ENCODE data around the gene NCL. TPM values are rescaled to one million over a fixed set of nuclear protein-coding genes. Genes with fewer than 3 reads are reported as not detected.
A peak's percentile ranks its signal among the peaks of the same experiment; 100 is the strongest.
"Not testable (repeated sequence)": the region's sequence is repeated elsewhere in the genome, so short reads cannot be mapped to it uniquely, and the experiment has no call there.

Gene NCL
- polyA plus RNA-seq, 3 donors, result 972 to 1,146 (median 1,054) TPM

DNA sequence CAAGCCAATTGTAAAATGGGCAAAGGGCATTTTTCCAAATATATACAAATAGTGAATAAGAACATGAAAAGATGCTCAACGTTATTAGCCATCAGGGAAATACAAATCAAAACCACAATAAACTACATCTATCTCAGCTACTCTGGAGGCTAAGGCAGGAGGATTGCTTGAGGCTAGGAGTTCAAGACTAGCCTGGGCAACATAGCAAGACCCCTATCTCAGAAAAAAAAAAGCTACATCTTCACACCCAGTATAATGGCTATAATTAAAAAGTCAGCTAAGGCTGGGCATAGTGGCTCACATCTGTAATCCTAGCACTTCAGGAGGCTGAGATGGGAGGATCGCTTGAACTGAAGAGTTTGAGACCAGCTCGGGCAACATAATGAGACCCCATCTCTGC is 12.6 kb upstream of the NCL start:
- no peak for DNase-seq

GRCh38 chr2:231475965-231476364 is 11.7 kb upstream of the NCL start:
- DNase-seq, result no peak

GRCh38 chr2:231472816-231473215 is 8.5 kb upstream of the NCL start:
- DNase-seq, result no peak

- no peak for DNase-seq
Observed at GRCh38 chr2:231470246-231470900, 6.1 kb upstream of the NCL start.

- no peak for DNase-seq
Observed at GRCh38 chr2:231469583-231469950, 5.3 kb upstream of the NCL start.

GRCh38 chr2:231467613-231468530 is 3.6 kb upstream of the NCL start:
- no peak for DNase-seq

DNA sequence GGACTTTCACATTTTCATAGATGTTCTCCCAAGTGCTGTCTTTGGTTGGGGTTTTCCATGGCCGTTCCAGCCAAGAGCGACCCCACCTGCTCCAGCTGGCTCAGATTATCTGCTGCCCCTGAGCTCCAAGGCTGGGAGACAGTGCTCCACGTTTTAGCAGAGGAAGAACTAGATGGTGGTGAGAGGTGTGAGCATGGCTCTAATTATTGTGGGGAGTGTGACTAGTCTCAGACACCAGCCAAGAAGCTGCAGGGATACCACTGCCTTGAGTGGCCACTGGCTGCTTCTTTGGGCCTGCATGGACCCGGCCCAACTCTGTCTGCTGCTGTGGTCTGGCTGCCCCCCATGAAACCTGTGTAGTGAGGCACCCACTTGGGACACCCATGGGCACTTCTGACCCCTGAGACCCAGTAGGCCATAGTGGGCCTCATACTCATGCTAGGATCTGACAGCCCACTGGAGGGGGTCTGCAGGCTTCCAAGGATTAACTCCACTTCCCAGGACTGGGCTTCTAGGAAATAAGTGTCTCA is 2.8 kb upstream of the NCL start:
- DNase-seq, result no peak

- peak; percentile 98 for DNase-seq
Observed at GRCh38 chr2:231464576-231465540, 574 bp upstream of the NCL start.

DNA sequence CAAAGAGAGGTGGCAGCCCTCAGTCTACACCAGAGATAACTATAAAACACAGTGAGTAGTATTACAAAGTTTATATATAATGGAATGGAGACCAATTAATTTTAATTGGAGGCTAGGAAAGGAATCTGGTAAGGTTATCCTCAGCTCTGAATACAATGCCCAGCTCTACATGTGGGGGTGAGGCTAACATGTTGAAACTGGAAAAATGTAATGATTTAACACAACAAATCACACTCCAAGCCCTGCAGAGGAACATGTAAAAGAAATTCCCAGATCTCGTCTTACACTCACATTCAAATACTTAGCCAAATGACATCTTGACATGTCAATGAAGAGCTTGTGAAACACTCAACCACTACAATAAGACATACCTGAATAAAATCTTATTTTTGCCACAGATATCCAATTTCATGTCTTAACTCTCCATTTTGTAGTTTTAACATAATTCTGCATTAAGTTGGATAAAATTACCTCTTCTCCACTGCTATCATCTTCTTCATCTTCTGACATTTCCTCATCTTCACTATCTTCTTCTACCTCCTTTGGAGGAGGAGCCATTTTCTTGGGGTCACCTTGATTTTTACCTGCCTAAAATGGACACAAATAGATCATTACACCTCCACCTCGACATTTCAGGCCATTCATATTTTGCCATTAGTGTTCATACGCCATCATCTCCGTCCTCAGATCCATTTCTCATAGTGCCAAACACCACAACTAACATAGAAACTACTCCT is 1.4 kb downstream of the NCL start:
- no peak for DNase-seq

GRCh38 chr2:231461516-231461971 is 2.7 kb downstream of the NCL start:
- no peak for DNase-seq

GRCh38 chr2:231460841-231461240 is 3.4 kb downstream of the NCL start:
- DNase-seq, result not testable (repeated sequence)

DNA sequence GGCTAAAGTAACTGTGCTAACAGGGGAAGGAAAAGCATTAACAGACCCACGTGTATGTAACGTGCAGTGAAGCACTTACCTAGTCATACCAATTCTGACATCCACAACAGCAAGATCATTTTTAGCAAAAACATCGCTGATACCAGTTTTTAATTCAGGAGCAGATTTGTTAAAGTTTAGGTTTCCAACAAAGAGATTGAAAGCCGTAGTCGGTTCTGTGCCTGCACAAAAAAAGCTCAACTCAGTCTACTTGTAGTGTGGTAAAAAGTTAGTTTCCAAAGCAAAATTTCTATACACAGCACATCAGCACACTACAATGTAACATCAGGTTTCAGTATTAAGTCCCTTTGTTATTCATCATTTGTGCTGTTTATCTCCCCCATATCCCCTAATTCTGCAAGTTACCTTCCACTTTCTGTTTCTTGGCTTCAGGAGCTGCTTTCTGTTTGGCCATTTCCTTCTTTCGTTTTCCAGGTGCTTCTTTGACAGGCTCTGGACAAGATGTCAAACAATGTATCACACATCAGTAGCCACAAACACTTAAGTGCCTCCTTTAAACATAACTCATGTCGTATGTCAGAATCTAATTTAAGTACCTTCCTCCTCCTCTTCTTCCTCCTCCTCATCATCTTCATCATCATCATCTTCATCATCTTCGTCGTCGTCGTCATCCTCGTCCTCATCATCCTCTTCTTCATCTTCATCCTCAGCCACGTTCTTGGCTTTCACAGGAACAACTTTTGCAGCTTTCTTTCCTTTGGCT is 4.0 kb downstream of the NCL start:
- no peak for DNase-seq

GRCh38 chr2:231458368-231458767 is 5.9 kb downstream of the NCL start:
- no peak for DNase-seq

DNA sequence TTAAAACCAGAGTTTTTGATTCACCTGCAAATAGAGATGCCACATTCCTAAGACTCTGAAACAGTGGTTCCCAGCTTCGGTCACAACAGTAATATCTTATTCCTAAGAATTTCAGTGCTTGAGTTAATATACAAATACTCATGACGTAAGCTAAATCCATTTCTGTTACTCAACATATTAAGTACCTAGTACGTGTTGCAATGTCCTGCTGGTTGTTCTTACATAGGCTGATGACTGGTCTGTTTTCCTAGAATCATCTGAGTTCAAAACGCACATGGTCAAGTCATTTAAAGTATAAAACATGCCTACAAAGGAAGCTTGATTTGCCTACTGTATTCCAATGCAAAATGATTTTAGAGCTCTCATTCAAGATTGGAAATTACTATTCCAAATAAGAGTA is 7.2 kb downstream of the NCL start:
- DNase-seq, result no peak

GRCh38 chr2:231456295-231457004 is 7.8 kb downstream of the NCL start:
- DNase-seq, result no peak

DNA sequence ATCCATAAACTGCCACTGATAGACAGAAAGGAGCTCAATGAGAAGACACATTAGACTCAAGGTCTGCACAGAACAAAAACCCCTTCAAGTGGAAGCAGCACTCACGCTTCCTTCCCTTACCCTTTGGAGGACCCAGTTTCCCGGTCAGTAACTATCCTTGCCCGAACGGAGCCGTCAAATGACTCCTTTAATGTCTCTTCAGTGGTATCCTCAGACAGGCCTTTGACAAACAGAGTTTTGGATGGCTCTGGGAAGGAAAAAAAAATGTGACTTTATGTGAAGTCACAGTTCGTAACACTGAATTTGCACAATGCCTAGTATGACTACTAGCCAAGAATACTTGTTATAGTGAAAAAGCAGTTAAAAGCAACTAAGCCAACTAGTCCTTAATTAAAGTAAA is 8.4 kb downstream of the NCL start:
- DNase-seq, result no peak

GRCh38 chr2:231455222-231455621 is 9.1 kb downstream of the NCL start:
- no peak for DNase-seq

DNA sequence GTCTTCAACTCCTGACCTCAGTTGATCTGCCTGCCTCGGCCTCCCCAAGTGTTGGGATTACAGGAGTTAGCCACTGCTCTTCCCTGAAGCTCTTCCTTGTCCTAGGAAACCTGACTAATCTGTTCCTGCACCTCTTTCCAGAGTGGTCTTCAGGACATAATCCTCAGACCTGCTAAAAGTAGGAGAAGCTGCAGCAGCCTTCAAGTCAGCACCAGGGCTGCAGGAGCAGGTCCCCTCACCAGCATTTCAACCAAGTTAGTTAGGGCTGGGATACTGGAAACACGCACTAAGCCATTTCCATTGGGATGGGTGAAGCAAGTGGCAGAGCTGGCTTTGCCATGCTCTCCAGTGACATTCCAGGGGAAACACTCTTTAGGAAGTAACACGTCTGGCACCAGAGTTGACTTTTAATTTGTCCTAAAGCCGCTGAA is 9.9 kb downstream of the NCL start:
- DNase-seq, result no peak

- DNase-seq, result no peak
Observed at GRCh38 chr2:231452799-231453508, 11.3 kb downstream of the NCL start.

Measured in renal pelvis (tissue), 4 donors.